ENCODE measurements around the gene RNF113B.

RNF113B gene

GRCh38 chr13:98216135-98216565 is 39.1 kb upstream of the RNF113B start:
- H3K4me1 Mint-ChIP-seq = no peaks in the 10 kb centered on the region
- H3K36me3 Mint-ChIP-seq (ENCODE audit: insufficient read depth) = no peaks in the 10 kb centered on the region
- no peaks in the 10 kb centered on the region for H3K9me3 Mint-ChIP-seq
- no peak overlapping the region for H3K27ac Mint-ChIP-seq (ENCODE audit: low read depth)
- ATAC-seq (replicated peaks; ENCODE audit: extremely low read depth, poor library complexity, severe bottlenecking) (no peak), DNase-seq (ENCODE audit: low spot score in 2 of 2) (no peak)
- H3K27me3 Mint-ChIP-seq = peaks cover 8% of the 10 kb centered on the region
- no peak overlapping the region for H3K4me3 Mint-ChIP-seq

DNA sequence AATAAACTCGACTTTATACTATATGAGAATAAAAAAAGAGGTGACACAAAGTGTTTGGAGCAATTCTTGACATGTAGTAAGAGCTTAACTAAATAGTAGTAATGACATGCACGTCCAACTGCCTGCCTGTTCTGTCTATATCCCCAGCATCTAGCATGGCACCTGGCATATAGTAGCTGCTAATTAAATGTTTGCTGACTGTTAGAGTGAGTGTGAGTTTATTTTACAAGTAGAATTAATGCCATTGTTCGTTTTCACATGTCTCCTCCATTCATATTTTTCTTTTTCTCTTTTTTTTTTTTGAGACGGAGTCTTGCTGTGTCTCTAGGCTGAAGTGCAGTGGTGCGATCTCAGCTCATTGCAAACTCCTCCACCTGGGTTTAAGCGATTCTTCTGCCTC is 38.4 kb upstream of the RNF113B start:
- no peaks in the 10 kb centered on the region for H3K9me3 Mint-ChIP-seq
- H3K36me3 Mint-ChIP-seq (ENCODE audit: insufficient read depth) = no peaks in the 10 kb centered on the region

DNA sequence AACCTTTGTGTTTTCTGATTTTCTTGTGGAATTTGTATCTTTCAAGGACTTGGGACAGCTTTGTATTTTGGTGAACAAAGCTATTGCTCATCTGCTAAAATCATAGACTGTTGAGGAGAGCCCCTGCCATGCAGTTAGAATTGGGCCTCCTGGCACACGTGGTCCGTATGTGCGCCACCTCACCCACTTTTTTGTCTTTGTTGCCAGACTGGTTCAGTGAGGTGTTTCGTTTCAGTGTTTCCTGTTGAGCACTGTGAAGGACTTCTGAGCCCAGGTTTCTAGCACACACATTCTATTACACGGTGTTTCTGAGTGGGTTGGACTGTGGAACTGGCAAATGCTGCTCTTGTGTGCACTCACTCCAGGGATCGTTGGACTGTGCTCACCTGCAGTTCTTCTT is 37.6 kb upstream of the RNF113B start:
- ATAC-seq (replicated peaks; ENCODE audit: extremely low read depth, poor library complexity, severe bottlenecking) (no peak), DNase-seq (ENCODE audit: low spot score in 2 of 2) (no peak)
- peaks cover 8% of the 10 kb centered on the region for H3K27me3 Mint-ChIP-seq
- H3K4me3 Mint-ChIP-seq = no peak overlapping the region
- H3K27ac Mint-ChIP-seq (ENCODE audit: low read depth) = no peak overlapping the region
- no peaks in the 10 kb centered on the region for H3K36me3 Mint-ChIP-seq (ENCODE audit: insufficient read depth)
- H3K4me1 Mint-ChIP-seq = no peaks in the 10 kb centered on the region
- no peaks in the 10 kb centered on the region for H3K9me3 Mint-ChIP-seq

More for the DNA sequence above, 38.4 kb upstream of the RNF113B start:
- no peak overlapping the region for H3K27ac Mint-ChIP-seq (ENCODE audit: low read depth)
- H3K27me3 Mint-ChIP-seq = peaks cover 8% of the 10 kb centered on the region
- DNase-seq (ENCODE audit: low spot score in 2 of 2) = no peak
- H3K4me1 Mint-ChIP-seq = no peaks in the 10 kb centered on the region
- no peak overlapping the region for H3K4me3 Mint-ChIP-seq
- no peak for ATAC-seq (replicated peaks; ENCODE audit: extremely low read depth, poor library complexity, severe bottlenecking)

DNA sequence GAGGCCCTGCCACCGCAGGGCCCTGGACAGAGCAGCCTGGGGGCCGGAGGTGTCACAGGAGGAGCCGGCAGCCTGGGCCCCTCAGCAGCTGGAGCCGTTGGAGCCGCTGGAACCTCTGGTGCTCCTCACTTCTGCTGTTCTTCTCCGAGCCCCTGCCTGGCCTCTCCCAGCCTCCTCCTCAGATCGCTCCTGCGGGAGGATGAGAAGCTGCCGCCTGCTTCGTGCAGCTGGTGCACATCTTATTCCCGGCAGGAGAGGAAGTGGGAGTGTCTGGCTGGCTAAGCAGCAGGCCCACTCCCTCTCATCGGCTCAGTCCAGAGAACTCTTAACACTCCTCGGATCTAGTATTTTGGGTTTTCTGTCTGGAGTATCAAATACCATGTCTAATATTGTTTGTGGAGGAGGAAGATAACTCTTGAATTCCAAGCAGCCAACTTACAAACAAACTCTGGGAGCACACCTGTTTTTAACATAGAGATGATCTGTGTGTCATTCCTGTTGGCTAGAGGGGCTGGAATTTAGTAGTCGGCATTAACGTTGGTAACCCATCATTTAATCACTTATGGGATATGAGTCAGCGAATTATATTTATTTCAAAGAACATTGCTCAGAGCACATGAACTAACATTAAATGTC is 37.1 kb upstream of the RNF113B start:
- Mint-ChIP-seq H3K27me3 (peaks cover 8% of the 10 kb centered on the region), H3K4me3 (no peak overlapping the region), H3K4me1 (no peaks in the 10 kb centered on the region), H3K27ac (ENCODE audit: low read depth) (no peak overlapping the region), H3K36me3 (ENCODE audit: insufficient read depth) (no peaks in the 10 kb centered on the region), H3K9me3 (no peaks in the 10 kb centered on the region)
- DNase-seq (ENCODE audit: low spot score in 2 of 2) = no peak
- no peak for ATAC-seq (replicated peaks; ENCODE audit: extremely low read depth, poor library complexity, severe bottlenecking)

DNA sequence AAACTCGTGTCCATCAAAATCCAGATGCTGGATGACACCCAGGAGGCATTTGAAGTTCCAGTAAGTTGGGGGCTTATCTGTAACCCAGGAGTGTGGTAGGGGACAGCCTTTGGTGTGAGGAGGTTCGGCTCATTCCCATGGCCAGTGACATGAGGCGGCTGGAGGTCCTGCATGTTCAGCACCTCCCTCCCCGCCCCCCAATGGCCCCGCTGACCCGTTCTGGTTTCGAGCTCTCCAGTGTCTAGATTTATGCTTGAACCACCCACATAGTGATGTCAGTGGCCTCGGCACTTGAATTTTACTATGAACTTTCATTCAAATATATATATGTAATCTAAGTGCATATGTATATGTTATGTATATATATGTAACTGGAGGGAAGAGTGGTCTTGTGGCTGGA is 36.3 kb upstream of the RNF113B start:
- ATAC-seq (replicated peaks; ENCODE audit: extremely low read depth, poor library complexity, severe bottlenecking) (no peak), DNase-seq (ENCODE audit: low spot score in 2 of 2) (no peak)
- Mint-ChIP-seq H3K27me3 (peaks cover 4% of the 10 kb centered on the region), H3K27ac (ENCODE audit: low read depth) (no peak overlapping the region), H3K9me3 (no peaks in the 10 kb centered on the region), H3K4me3 (no peak overlapping the region), H3K4me1 (no peaks in the 10 kb centered on the region), H3K36me3 (ENCODE audit: insufficient read depth) (no peaks in the 10 kb centered on the region)

DNA sequence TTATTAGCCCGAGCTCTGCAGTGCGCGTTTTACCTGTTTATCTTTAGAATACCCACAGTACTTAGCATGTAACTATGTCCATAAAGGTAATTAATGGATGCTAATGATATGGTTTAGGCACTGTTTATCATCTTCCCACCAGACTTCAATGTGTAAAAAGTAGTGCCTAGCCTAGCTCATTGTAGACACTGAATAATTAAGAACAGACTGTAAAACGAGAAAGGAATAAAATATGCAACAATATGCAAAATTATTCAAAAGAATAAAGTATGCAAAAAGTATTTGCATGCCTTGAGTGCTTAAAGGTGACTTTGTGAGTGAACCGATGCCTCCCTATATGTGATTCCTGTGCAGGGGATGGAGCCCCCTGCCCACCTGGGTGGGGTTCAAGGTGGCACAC is 35.7 kb upstream of the RNF113B start:
- Mint-ChIP-seq H3K27ac (ENCODE audit: low read depth) (no peak overlapping the region), H3K27me3 (no peaks in the 10 kb centered on the region), H3K36me3 (ENCODE audit: insufficient read depth) (no peaks in the 10 kb centered on the region), H3K9me3 (no peaks in the 10 kb centered on the region), H3K4me3 (no peak overlapping the region), H3K4me1 (no peaks in the 10 kb centered on the region)
- DNase-seq (ENCODE audit: low spot score in 2 of 2) (no peak), ATAC-seq (replicated peaks; ENCODE audit: extremely low read depth, poor library complexity, severe bottlenecking) (no peak)

DNA sequence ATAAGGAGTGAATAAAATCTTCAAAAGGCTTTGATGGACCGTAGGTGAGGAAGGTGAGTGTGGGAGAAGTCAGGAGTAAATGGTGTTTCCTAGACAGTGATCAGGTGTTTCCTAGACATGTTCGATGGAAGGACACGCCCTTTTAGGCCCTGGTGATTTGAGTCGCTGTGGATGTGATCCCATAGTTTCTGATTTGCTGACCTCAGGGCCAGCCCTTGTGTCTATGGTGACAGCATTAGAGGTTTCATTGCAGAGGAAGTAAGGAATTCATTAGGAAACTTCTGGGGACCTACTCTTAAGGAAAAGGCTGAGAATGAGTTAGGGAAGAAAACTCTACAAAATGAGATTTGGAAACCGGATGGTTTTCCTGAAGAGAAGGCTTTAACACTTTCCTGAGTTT is 31.5 kb upstream of the RNF113B start:
- Mint-ChIP-seq H3K36me3 (ENCODE audit: insufficient read depth) (no peaks in the 10 kb centered on the region), H3K27ac (ENCODE audit: low read depth) (no peak overlapping the region), H3K9me3 (peaks cover 6% of the 10 kb centered on the region), H3K27me3 (peaks cover 10% of the 10 kb centered on the region), H3K4me1 (no peaks in the 10 kb centered on the region), H3K4me3 (no peak overlapping the region)
- DNase-seq (ENCODE audit: low spot score in 2 of 2) (no peak), ATAC-seq (replicated peaks; ENCODE audit: extremely low read depth, poor library complexity, severe bottlenecking) (no peak)

- ATAC-seq (replicated peaks; ENCODE audit: extremely low read depth, poor library complexity, severe bottlenecking) = no peak
- Mint-ChIP-seq H3K4me3 (no peak overlapping the region), H3K9me3 (peaks cover 6% of the 10 kb centered on the region), H3K4me1 (no peaks in the 10 kb centered on the region), H3K27ac (ENCODE audit: low read depth) (no peak overlapping the region), H3K27me3 (peaks cover 13% of the 10 kb centered on the region), H3K36me3 (ENCODE audit: insufficient read depth) (no peaks in the 10 kb centered on the region)
- DNase-seq (ENCODE audit: low spot score in 2 of 2) = no peak
Measured at GRCh38 chr13:98207416-98207815, 30.3 kb upstream of the RNF113B start.

DNA sequence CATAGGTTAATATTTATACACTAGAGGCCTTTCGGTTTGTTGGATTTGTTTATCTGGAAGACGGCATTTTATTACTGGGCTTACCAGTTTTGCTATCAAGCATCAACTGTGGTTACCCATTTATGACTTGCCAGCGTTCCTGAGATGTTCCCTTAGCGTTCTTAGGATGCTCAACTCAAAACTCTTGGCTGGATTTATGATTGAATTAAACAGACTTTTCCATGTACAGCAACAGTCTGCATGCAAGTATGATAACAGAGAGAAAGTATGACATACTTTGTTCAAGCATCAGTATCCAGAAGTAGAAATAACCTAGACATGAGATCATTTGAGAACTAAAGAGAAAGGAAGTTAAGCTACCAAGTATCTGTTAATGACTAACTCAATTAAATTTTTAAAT is 29.9 kb upstream of the RNF113B start:
- Mint-ChIP-seq H3K4me1 (no peaks in the 10 kb centered on the region), H3K4me3 (no peak overlapping the region), H3K36me3 (ENCODE audit: insufficient read depth) (no peaks in the 10 kb centered on the region), H3K27me3 (peaks cover 18% of the 10 kb centered on the region), H3K9me3 (peaks cover 6% of the 10 kb centered on the region), H3K27ac (ENCODE audit: low read depth) (no peak overlapping the region)
- ATAC-seq (replicated peaks; ENCODE audit: extremely low read depth, poor library complexity, severe bottlenecking) (no peak), DNase-seq (ENCODE audit: low spot score in 2 of 2) (no peak)

DNA sequence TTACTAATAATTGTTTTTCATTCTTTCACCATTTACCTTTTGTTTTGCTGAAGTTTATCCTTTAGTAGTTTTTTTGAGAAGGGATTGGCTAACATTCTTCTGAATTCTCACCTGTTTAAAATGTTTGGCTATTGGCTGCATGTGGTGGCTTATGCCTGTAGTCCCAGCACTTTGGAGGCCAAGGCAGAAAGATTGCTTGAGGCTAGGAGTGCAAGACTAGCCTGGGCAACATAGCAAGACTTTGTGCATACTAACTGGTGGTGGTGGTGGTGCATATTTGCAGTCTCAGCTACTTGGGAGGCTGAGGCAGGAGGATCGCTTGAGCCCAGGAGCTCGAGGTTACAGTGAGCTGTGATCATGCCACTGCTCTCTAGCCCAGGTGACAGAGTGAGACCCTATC is 27.5 kb upstream of the RNF113B start:
- H3K36me3 Mint-ChIP-seq (ENCODE audit: insufficient read depth) = no peaks in the 10 kb centered on the region
- no peak overlapping the region for H3K27ac Mint-ChIP-seq (ENCODE audit: low read depth)
- H3K4me1 Mint-ChIP-seq = no peaks in the 10 kb centered on the region
- DNase-seq (ENCODE audit: low spot score in 2 of 2) (no peak), ATAC-seq (replicated peaks; ENCODE audit: extremely low read depth, poor library complexity, severe bottlenecking) (no peak)
- no peak overlapping the region for H3K4me3 Mint-ChIP-seq
- H3K9me3 Mint-ChIP-seq = peaks cover 6% of the 10 kb centered on the region
- H3K27me3 Mint-ChIP-seq = peaks cover 38% of the 10 kb centered on the region

GRCh38 chr13:98203646-98204326 is 26.7 kb upstream of the RNF113B start:
- Mint-ChIP-seq H3K4me1 (no peaks in the 10 kb centered on the region), H3K4me3 (no peak overlapping the region), H3K27me3 (peaks cover 38% of the 10 kb centered on the region), H3K27ac (ENCODE audit: low read depth) (no peak overlapping the region), H3K9me3 (peaks cover 6% of the 10 kb centered on the region), H3K36me3 (ENCODE audit: insufficient read depth) (peaks cover 2% of the 10 kb centered on the region)
- no peak for DNase-seq (ENCODE audit: low spot score in 2 of 2)
- ATAC-seq (replicated peaks; ENCODE audit: extremely low read depth, poor library complexity, severe bottlenecking) = no peak

- Mint-ChIP-seq H3K4me1 (no peaks in the 10 kb centered on the region), H3K9me3 (peaks cover 6% of the 10 kb centered on the region), H3K36me3 (ENCODE audit: insufficient read depth) (peaks cover 2% of the 10 kb centered on the region), H3K4me3 (no peak overlapping the region), H3K27ac (ENCODE audit: low read depth) (no peak overlapping the region), H3K27me3 (peaks cover 34% of the 10 kb centered on the region)
- DNase-seq (ENCODE audit: low spot score in 2 of 2) (no peak), ATAC-seq (replicated peaks; ENCODE audit: extremely low read depth, poor library complexity, severe bottlenecking) (no peak)
Measured at GRCh38 chr13:98201984-98202383, 24.9 kb upstream of the RNF113B start.

DNA sequence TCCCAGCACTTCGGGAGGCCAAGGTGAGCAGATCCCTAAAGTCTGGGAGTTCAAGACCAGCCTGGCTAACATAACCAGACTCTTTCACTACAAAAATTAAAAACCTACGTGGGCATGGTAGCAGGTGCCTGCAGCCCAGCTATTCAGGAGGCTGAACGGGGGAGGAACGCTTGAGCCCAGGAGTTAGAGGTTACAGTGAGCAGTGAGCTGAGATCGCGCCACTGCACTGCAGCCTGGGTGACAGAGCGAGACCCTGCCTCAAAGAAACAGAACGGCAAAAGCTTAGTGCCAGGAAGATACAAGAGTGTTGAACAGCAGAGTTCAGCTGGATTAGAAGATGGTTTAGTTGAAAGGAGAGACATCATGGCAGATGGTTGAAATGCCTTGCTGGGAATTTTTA is 24.1 kb upstream of the RNF113B start:
- Mint-ChIP-seq H3K9me3 (peaks cover 6% of the 10 kb centered on the region), H3K27ac (ENCODE audit: low read depth) (no peak overlapping the region), H3K36me3 (ENCODE audit: insufficient read depth) (peaks cover 2% of the 10 kb centered on the region)

More for the DNA sequence above, 24.1 kb upstream of the RNF113B start:
- no peak for DNase-seq (ENCODE audit: low spot score in 2 of 2)
- no peaks in the 10 kb centered on the region for H3K4me1 Mint-ChIP-seq
- H3K4me3 Mint-ChIP-seq = no peak overlapping the region
- peaks cover 27% of the 10 kb centered on the region for H3K27me3 Mint-ChIP-seq
- no peak for ATAC-seq (replicated peaks; ENCODE audit: extremely low read depth, poor library complexity, severe bottlenecking)
